HG02840 (cell line): Measurements from ENCODE around the gene LETM1.

Experiments used
- ATAC-seq: cut with Tn5 transposase; IDR thresholded peaks from one replicate; pipeline ENCODE4 v1.9.1; 2021; ENCODE audit warnings: mild to moderate bottlenecking, moderate library complexity, moderate number of reproducible peaks; ENCODE audit not compliant: unreplicated experiment, low FRiP score

LETM1 gene

DNA sequence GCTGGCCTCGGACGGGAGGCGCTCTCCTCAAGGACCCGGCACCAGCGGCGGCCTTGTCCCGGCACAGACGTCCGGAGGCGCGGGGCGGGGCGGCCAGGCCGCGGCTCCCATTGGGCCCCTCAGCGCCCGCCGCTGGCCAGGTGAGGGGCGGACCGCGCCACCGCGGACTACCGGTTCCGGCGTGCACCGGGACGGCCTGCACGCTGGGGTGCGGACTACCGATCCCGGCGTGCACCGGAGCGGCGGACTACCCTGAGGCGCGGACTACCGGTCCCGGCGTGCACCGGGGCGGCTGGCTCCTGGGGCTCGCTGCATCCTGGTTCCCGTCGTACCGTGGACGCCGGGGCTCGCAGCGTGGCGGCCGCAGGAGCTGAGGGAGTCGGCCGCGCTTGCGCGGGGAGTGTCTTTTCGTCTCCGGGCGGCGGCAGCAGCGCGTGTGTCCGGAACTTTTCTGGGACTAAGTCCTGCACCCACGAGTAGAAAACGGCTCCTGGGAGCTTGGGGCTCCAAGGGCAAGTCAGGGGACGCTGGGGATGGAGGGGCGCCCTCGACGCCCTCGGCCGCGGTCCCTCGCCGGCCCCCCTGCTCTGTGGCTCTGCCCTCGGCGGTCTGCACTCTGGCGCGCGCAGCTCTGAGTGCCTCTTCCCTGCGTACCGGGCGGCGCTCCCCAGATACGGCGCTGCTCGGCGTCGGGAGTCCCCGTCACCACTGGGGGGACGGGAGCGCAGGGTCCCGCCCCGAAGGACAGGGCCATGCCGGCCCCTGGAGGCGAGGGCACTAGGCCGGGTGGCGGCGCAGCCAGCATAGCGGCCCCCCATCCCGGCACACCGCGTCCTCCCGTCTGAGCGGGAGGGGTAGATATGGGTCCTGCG is at the start of gene LETM1:
LETM1 (minus strand) TSS at position 86 of the 872 bp plus-strand sequence. CDS start 206 bp downstream, outside the sequence.
- ATAC-seq: peak; percentile 82

DNA sequence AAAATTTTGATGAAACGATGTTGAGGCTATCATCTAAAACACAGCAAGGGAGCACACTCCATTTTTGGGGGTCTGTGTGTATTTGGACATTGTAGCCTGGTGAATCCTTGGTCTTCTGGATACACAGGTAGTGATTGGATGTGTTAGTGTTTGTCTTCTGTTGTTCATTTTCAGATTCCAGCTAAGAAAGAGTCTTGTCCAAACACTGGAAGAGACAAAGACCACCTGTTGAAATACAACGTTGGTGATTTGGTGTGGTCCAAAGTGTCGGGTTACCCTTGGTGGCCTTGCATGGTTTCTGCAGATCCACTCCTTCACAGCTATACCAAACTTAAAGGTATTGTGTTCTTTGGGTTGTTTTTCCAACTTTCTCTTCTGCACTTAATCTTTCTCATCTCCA is 48.1 kb upstream of the LETM1 start:
- ATAC-seq: no peak

DNA sequence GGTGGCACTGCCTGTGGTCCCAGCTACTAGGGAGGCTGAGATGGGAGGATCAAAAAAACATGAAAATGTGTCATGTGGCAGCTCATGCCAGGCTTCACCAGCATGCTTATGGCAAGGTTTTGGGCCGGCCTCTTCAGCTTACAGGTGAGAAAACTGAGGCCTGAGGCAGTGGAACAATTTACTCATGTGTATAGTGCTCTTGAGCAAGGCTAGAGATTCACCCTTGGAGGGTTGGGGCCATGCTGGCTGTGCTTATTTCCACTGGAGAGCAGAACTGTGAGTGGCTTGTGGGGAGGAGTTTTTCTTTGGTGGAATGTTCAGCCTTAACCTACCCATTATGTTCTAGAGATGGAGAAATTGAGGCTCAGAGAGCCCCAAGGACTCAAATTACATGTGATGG is 47.1 kb upstream of the LETM1 start:
- no peak for ATAC-seq

DNA sequence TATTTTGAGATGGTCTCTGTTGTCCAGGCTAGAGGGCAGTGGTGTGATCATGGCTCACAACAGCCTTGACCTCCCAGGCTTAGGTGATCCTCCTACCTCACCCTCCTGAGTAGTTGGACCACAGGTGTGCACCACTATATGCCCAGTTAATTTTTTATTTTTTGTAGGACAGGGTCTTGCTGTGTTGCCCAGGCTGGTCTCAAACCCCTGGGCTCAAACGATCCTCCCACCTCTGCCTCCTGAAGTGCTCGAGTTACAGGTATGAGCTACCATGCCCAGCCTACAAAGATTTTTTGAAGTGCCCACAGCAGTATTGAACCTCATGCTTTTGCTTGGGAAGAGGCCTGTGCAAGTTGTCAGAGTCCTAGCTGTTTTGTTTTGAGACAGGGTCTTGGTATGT is 46.3 kb upstream of the LETM1 start:
- ATAC-seq: no peak

DNA sequence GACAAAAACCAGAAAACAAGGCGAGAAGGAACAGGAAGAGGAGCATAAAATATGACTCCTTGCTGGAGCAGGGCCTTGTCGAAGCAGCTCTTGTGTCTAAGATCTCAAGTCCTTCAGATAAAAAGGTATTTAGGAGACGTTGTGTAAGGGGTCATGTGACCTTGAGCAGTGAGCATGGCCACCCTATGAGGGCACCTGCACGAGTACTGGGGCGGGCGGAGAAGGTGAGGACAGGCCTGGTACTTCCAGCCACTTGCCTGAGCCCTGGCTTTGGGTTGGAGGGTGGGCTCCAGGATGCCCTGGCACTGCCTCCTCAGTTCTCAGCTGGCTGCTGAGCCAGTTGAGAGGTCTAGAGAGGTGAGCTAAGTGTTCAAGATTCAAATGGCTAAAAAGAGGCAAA is 45.2 kb upstream of the LETM1 start:
- ATAC-seq: no peak

DNA sequence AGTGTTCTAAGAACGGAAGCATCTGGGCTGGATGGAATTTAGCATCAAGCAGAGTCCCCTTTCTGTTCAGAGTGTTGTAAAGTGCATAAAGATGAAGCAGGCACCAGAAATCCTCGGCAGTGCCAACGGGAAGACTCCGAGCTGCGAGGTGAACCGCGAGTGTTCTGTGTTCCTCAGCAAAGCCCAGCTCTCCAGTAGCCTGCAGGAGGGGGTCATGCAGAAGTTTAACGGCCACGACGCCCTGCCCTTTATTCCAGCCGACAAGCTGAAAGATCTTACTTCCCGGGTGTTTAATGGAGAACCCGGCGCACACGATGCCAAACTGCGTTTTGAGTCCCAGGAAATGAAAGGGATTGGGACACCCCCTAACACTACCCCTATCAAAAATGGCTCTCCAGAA is 44.7 kb upstream of the LETM1 start:
- ATAC-seq: no peak

DNA sequence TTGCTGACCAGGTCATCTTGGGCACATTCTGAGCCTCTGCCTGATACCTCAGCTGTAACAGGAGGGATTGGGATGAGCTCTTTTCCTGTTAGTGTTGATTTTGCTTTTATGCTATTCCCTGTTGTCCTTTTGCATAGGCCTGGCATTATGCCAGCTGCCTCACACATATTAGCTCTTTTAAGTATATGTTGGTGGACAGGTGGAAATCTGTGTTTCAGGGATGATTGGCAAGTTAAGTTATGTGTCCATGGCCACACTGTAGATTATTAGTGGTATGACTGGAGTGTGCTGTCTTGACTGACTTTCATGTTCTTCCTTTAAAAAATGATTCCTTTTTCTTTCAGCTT is 44.1 kb upstream of the LETM1 start:
- no peak for ATAC-seq

DNA sequence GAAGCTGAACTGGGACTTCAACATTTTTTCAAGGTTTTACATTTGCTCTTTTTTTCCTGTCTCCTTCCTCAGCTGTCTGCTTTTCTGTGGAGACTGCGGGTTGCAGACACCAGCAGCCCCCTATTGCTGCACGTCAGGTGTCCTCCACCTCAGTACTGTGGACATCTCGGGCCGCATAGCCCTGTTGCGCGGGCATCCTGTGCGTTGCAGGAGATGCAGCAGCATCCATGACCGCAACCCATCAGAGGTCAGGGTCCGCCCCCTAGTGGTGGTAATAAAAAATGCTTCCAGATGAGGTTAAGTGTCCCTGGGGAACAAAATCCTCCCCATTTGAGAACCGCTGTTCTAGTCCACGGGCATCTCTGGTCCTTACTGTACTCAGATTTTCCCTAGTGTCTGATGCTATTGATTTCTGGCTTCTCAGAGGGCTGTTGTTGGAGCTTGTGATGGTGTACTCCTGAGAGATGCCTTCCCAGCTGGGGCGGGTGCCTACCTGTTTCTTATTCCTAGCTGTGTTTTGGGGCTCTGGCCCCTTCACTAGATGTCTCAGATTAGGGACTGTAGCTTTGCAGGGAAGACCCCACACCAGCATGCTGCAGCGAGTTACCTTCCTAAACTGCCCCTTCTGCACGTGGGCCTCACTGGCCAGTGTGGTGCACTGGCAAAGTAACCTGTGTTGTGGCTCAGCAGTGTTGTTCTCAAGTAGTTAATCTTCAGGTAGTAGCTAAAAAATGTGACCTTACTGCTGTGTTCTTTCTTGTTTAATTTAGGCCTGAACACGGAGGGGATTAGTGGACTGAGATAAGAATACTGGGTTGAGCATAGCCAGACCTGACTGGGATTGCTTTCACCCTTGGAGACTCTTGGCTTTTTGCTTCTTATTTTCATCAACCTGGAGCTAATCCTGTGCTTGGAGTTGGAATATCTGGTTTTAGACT is 43.5 kb upstream of the LETM1 start:
- ATAC-seq: peak; percentile 66

DNA sequence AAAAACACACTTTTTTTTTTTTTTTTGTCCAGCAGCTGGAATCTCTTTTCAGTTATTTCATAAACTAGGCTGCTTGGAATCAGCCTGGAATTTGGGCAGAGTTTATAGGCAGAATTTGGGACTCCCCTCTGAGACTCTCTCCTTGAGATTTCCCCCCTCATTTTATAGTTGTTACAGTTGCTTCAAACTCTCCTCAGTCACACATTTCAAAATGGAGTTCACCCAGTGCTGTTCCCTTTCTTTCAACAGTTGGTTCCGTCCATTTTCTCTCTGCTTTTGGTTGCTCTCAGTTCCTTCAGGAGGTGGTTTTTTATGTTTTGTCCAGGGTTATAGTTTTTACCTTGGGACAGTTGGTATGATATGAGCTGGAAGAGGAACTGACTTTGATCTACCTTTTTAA is 42.7 kb upstream of the LETM1 start:
- no peak for ATAC-seq

DNA sequence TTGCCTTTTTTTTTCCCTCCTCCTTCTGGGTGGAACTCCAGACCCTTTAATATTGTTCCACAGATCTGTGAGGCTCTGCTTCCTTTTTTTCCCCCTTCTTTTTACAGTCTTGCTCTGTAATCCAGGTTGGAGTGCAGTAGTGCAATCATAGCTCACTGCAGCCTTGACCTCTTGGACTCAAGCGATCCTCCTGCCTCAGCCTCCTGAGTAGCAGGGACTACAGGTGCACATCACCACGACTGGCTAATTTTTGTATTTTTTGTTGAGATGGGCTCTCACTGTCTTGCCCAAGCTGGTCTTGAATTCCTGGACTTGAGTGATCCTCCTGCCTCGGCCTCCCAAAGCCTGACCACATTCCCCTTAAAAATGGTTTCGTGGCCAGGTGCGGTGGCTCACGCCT is 42.1 kb upstream of the LETM1 start:
- ATAC-seq: no peak

DNA sequence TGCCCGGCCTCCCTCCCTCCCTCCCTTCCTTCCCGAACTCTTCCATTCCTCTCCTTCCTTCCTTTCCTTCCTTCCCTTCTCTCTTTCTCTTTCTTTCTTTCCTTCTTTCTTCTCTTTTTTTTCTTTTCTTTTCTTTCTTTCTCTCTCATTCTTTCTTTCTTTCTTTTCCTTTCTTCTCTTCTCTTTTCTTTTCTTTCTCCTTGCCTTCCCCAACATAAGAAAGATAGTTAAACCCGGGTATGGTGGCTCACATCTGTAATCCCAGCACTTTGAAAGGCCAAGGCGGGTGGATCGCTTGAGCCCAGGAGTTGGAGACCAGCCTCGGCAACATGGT is 40.7 kb upstream of the LETM1 start:
- no peak for ATAC-seq

DNA sequence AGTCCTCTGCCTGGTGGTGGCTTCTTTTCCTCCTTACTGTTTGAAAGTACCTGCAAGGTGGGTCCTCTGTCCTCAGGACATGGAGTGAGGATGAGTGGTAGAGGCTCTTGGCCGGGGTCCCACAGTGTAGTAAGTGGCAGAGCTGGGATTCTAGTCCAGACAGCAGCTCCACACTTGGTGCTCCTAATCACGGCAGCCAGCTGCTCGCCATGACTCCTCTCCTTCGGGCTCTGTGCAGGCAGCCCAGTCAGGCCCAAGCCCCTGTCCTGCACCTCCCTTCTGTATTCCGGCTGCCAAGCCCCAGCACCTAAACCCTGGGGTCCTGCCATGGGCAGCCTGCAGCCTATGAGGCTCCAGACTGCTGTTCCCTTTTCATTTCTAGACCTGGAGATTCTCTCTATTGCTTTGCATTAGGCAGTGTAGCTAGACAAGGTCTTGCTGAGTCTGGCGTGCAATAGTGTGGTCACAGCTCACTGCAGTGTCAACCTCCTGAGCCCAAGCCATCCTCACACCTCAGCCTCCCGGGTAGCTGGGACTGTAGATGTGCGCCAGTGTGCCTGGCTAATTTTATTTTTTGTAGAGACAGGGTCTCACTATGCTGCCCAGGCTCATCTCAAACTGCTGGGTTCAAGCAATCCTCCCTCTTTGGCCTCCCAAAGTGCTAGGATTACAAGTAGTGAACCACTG is 40.2 kb upstream of the LETM1 start:
- no peak for ATAC-seq

DNA sequence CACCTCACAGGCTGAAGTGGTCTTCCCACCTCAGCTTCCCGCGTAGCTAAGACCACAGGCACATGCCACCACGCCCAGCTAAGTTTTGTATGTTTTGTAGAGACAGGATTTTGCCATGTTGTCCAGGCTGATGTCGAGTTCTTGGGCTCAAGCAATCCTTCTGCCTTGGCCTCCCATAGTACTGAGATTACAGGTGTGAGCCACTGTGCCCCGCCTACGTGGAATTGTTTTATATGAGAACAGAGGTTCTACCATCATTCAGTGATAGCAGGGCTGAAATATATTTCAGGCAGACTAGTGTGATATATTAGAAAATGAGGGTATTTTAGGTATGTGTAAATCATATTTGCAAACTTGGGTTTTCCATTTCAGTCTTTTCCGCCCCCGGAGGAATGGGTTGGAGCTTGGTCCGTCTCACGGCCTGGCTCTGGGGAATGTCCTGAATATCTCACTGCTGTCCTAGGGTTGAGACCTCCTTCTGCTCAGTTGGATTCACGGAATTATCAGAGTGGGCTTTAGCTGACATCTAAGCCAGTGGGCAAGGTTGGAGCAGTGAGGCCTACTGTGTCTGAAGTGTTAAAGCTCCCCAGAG is 35.1 kb upstream of the LETM1 start:
- ATAC-seq: no peak

DNA sequence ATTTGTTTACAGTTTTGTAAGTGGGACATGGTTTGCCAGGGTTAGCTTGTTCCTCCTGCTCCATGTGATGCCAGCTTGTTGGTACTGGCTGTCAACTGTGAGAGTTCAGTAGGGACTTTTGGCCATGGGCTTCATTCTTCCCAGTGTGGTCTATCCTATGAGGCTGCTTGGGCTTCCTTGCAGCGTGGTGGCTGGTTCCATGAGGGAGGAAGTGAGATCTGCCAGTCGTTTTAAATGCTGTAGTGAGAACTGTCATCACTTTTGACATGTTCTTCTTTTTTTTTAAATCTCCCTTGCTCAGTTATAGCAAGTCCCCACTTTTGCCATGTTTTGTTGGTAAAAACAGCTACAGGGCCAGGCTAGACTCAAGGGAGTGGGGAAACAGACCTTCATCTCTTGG is 31.1 kb upstream of the LETM1 start:
- no peak for ATAC-seq

DNA sequence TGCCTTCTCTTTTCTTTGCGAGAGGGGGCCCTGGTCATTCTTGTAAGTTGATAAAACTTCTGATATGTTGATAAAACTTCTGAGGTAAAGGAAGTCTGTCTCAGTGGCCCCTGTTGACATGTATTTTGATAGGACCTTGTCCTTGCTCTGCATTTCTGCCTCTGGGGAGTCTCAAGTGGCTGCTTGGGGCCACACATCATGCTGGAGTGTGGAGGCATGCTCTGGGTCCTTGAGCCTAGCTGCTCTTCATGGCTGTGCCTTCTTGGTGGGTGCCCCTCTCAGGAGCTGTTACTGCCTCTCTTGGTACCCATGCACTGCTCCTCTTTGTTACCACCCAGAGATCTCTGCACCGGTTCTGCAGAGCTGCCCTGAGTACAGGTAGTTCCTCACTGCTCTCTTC is 29.5 kb upstream of the LETM1 start:
- ATAC-seq: no peak

DNA sequence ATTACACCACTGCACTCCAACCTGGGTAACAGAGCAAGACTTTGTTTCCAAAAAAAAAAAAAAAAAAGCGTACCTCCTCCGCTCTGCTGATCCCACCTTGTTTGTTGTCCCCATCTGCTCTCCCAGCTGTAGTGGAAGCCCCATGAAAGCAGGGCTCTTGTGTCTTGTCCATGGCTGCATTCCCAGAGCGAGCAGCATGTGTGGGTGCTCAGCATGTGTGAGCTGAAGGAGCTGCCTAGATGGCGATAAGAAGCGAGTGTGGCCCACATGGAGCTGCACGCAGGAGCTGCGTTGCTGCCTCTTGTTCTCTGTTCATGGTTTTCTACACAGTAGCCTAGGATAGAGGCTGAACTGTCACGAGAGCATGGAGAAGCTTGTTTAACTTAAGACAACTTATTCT is 27.6 kb upstream of the LETM1 start:
- ATAC-seq: no peak

DNA sequence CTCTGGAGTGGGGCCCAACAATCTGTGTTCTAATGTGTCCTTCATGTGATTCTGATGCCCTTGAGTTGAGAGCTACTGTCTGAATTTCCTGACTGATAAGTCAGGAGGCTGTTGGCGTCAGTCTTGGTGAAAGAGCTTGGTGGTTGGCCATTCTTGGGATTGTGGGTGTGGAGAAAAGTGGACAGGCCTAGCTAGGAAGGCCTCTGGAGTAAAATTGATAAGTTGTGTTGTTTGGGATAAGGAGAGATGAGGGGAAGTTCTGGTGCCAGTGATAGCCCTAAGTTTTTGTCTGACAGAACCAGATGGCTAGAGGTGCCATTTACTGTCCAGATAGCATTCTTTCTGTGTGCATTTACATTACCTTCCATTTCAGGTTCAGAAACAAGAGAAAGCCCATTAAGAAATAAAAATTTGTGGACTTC is 26.9 kb upstream of the LETM1 start:
- ATAC-seq: no peak

DNA sequence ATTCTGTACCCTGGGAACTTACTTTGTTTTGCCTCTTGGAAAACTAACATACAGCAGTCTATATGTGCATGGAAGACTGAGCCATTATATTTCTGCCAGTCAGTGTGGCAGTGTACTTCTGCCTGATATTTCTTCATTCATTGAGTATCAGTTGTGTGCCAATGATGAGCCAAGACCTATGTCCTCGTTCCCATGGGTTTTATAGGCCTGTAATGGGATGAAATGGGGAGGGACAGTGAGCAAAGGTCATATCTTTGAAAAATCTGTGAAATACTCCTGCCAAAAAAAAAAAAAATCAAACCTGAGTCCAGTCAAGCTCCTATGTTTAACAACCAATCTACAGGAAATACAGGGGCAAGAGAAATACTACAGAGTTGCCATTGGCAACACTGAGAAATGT is 24.4 kb upstream of the LETM1 start:
- no peak for ATAC-seq

DNA sequence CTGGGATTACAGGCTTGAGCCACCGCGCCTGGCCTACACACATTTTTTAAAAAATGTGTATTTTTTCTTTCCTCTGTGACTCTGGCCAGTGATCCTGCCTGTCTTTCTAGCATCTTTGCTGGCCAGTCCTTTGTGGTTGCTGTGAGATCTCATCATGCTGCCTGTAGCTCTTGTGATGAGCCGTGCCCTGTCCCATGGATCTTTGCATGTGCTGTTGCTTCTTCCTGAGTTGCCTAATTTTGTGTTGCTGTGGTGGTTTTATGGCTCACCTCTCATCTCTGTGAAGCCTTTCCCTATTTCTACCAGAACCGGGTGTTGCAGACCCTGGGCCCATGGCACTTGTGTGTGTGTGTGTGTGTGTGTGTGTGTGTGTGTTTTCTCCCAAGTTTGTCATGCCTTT is 23.5 kb upstream of the LETM1 start:
- no peak for ATAC-seq

DNA sequence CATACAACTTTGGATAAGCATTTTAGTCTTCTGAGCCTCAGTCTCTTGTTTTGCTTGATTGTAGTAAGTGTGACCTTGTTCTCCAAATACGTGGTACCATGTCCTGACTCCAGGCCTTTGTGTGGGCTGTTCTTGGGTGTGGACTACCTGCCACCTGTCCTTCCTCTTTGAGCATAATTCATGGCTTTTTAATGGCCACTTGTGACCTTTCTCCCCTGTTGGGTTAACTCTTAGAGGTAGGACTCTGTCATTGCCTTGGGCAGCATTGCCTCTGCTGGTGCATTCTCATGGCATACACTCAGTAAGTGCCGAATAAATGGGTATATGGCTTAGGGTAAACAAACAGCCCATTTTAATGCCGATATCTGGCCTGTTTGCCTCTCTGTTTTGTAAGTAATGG is 18.2 kb upstream of the LETM1 start:
- no peak for ATAC-seq

DNA sequence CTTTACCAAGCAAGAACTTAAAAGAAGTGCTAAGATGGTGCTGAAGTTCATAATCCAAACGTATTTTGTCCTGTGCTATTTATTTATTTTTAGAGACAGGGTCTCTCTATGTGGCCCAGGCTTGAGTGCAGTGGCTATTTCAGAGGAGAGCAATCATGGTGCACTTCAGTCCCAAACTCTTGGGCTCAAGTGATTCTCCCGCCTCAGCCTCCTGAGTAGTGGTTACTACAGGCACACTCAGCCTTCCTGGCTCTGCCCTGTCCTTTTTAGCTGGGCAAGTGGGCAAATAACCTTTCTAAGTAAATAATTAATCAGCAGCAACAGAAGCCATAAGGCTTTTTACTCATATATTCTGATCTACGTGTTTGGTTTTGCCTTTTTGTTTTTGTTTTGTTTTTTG is 17.8 kb upstream of the LETM1 start:
- ATAC-seq: no peak
